HG03280 (cell line): ENCODE results near the gene SFI1.

Source experiments
- ATAC-seq: cut with Tn5 transposase; IDR thresholded peaks from one replicate; pipeline ENCODE4 v1.9.1; 2021; ENCODE audit warnings: mild to moderate bottlenecking, moderate library complexity; ENCODE audit not compliant: unreplicated experiment

SFI1 gene

DNA sequence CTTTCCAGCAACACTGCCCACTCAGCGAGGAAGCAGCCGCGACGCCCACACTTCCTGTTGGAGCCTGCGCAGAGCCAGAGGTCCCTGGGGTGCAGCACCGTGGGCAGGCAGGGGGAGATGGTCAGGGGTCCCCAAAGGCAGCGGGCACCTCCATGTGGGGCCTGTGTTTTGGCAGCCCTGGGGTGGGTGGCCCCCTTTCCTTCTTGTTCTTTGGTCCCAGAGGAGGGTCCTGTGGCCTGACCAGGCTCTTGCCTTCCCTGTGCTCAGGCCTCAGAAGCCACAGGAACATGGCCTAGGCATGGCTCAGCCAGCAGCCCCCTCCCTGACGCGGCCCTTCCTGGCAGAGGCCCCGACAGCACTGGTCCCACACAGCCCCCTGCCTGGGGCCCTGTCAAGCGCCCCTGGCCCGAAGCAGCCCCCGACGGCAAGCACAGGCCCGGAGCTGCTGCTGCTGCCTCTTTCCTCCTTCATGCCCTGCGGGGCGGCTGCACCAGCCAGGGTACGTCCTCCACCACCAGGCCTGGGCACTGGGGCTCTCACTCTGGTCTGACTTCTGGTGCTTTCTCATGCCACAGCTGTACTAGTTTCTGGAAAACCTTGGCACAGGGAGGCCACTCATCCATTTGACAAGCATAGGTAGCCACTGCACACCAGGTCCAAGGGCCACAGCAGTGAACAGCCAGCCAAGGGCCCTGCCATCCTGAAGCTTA lies 118.6 kb downstream of the SFI1 start:
- ATAC-seq, result no peak

DNA sequence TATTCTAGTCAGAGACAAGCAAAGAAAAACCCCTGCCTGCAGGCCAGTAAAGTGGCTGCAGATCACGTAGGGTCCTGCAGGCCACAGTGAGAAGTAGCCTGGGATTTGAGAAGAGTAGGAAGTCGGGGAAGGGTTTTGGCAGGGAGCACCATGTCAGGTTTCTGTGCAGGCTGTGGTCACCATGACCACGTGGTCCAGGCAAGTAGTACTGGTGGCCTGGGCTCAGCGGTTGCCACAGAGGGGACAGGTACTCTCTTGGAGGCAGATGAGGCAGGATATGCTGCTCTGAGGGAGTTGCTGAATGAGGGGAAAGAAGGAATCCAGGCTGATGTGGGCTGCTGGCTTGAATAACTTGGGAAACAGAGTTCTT lies 119.1 kb downstream of the SFI1 start:
- ATAC-seq, result no peak

DNA sequence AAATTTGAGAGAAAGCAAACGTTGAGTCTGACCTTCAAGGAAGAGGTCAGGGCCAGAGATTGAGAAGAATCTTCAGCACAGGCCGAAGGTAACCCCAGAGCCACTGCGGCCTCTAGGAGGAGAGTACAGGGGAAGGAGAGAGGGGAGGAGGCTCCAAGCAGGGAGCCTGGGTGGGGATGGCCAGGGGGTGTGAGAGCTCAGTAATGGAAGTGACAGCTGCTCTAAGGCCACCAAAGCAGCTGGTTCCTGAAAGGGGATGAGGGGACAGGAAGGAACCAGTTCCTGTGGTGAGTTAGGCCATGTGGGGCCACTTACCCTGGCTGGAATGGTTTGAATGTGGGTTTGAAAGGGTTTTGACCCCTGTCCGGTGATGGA lies 119.6 kb downstream of the SFI1 start:
- ATAC-seq, result no peak

DNA sequence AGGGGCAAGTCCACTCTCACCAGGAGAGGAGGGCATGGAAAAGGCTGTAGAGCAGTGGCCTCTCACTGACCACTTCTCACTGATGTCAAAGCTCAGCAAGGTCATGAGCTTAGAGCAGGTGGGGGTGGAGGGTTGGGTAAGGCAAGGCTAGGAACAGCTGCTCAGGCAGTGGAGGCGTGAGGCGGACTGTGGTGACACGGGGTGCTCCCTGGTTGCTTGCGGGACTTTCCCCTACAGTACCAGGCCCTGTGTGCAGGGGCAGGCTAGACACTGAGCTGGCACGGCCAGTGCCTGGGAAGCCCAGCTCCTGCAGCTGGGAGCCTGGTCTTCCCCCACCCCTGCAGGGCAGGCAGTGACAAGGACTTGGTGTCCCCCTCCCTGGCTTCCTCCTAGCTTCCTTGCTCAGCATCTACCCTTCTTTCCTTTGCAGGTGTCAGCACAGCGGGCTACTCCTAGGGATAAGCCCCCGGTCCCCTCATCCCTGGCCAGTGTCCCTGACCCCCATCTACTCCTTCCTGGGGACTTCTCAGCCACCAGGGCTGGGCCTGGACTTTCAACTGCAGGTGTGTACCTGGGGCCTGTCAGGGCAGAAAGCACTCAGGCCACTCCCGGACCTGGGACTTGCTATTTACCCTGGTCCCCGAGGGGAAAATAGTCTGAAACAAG lies 120.1 kb downstream of the SFI1 start:
- no peak for ATAC-seq

DNA sequence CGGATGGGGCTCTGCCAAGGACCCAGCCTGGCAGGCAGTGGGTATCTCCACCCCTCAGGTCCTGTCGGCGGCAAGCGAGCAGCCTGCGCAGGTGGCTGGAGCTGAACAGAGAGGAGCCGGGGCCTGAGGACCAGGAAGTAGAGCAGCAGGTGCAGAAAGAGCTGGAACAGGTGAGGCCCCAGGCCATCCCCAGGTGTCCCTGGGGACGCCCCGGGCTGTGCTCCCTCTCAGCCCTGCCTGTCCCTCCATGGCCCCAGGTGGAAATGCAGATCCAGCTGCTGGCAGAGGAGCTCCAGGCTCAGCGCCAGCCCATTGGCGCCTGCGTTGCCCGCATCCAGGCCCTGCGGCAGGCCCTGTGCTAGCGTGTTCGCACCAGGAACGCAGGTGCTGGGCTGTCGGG lies 121.7 kb downstream of the SFI1 start:
- ATAC-seq, result no peak

DNA sequence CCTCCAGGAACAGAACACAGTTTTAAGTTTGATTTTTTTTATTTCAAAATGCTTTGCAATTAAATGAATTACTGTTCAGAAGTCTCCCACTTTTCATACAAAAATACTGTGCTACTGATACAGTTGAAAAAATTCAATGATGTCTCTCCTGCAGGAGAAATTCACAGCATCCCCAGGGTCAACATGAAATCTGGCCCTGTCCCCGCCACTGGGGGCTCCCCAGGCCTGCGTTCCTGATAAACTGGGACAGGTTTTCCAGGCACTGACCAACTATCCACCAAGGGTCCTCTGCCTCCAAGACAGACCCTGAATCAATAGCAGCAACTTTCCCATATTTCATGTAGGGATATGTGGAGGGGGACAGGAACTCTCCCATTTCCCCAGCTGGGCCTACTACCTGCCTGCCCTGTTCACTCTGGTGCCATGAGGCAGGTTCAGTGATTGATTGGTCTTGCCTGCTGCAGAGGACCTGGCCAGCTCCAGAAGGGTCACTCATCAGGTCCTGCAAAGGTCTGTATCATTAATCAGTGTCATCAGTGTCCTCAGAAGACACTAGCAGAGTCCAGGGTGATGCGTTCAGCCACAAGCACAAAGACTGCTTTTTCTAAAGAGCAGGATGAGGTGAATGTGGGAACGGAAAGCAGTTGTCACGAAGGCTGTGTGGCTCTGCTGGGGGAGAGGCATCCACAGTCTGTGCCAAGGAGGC lies 122.3 kb downstream of the SFI1 start:
- no peak for ATAC-seq

DNA sequence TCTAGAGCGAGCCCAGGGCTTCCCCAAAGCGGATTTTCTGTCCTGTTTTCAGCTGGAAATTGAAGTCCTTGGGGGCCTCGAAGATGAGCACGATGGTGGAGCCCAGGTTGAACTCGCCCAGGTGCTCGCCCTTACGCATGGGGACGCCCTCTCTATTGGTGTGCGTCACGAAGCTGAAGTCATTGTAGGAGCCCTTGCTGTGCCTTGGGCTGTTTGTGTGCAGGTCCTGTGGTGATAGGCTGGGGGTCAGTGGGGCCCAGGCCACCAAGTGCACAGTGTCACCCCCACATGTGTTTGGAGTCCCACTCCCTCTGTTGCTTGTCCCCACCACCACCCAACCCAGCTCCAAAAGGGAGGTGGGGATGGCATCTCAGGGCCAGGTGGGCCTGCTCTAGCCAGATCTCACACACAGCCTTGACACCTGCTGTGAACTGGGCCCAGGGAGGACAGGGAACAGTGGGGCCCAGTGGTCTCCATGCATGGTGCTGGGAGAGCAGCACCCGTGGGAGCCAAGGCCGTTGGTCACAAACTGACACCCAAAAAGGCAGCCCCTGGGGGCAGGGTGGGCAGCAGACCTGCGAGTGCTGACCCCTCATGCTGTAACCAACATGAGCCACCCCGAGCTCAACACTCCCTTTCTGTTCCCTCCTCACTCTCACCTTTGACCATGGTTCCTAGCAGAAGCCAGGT lies 123.4 kb downstream of the SFI1 start:
- no peak for ATAC-seq

DNA sequence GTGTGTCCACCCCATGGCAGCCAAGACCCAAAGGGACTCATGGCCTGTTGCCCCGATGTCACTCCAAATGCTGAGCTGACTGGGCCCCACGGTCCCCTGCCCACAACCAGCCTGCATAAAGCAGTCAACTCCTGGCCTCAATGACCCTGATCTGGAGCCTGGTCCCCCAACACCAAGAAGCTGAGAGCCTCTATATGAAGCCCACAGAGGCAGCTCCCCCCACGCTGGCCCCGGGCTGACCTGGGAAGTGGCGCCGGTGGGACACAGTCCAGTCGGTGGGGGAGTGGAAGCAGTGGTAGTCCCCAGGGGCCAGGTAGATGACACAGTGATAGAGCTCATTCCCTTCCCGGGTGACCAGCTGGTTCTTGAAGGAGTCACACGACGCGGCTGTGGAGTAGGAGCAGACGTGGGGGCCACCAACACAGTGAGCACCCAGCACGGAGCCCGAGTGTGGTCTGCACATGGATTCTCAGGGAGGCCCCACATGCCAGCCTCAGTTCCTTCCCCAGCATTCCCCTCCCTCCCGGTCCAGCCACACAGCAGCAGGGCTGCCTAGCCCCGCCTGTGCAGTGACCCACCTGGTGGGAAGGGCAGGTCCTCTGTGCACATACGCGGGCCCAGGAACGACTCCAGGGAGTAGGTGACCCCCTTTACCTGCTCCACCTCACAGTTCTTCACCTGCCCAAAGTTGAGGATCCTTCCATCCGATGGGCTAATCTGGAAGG lies 124.6 kb downstream of the SFI1 start:
- ATAC-seq, result no peak

DNA sequence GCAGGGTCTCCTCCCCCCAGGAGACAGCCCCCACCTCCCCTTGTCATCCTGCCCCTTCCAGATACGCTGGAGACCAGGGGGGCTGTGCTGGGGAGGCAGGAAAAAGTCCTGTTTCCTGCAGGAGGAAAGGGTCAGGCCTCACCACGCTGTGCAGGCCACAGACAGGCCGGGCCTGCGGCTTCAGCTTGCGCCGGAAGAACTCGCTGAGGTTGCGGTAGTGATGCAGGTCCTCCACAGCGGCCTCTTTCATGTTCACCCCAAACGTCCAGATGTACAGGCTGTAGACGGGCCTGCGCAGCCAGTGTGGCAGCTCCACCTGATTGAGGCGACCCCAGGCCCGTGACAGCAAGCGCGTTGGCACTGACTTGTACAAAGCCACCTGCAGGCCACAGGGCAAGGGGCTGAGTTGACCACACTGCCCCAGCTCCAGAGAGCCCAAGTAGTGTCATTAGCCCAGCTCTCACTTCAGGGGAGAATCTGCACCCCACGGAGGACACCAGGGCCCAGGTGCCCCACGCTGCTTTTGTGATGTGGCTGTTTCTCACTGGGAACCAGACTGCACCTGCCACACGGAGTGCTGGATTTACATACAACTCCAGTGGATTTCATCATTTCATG lies 125.3 kb downstream of the SFI1 start:
- no peak for ATAC-seq

DNA sequence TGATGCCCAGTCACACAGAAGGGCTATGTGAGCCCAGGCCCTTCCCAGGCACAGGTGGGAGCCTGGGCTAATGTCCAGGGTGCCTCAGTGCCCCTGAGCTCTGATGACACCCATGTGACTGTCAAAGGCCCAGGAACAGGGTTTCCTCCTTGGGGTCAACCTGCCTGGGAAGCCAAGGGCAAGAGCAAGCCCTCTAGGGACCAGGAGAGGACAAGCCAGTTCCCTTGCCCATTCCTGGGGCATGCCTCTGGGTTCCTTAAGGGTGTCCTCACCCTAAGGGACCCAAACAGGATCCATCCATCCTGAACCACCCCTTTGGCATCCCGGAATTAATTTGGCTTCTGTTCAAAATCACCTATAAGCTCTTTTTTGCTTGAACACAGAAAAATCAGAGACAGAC lies 126.6 kb downstream of the SFI1 start:
- ATAC-seq, result no peak

DNA sequence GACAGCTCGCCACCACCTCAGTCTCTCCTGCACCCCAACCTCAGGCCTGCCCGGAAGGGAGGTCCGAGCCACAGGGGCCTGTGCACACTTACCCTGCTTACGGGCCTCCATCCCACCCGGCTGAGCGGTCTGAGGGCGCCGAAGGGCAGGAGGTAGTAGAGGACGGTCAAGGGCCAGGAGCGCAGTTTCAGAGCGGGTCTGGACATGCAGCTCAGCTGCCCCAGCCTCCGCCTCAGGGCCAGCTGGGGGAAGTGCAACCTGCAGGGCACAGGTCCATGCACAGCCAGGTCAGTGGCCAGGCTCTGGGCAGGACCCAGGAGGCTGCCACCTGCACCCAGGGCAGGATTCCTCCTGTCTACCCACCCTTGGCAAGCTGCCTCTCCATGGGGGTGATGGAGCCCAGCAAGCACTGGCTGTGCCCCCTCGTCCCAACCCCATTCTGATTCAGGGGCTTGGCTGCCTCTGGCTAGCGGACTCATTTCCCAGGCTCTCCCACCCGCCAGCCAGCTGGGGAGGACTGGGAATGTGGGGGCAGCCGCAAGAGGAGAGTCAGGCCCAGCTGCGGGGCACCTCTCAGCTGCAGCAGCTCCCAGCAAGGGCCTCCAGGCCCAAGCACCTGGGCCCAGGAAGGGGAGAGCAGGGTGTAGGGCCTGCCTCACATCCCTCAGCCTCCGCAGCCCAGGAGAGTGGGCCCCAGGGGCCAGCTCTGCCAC lies 127.4 kb downstream of the SFI1 start:
- ATAC-seq, result no peak

DNA sequence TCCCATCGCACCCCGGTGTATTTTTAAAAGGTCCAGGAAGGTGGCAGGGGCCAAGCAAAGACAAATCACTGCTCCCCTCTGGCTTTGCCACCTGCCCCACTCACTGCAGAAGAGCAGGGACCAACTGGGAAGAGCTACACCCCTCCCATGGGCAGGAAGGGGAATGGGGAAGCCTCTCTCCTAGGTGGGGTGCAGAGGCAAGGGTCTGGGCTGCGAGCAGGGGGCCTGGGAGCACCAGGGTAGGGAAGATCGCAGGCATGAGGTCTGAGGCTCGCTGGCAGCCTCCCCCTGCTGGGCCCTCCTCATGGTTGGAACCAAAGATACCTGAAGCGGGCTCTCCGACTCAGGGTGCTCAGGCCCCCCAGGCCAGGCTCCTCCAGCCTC lies 128.9 kb downstream of the SFI1 start:
- no peak for ATAC-seq

DNA sequence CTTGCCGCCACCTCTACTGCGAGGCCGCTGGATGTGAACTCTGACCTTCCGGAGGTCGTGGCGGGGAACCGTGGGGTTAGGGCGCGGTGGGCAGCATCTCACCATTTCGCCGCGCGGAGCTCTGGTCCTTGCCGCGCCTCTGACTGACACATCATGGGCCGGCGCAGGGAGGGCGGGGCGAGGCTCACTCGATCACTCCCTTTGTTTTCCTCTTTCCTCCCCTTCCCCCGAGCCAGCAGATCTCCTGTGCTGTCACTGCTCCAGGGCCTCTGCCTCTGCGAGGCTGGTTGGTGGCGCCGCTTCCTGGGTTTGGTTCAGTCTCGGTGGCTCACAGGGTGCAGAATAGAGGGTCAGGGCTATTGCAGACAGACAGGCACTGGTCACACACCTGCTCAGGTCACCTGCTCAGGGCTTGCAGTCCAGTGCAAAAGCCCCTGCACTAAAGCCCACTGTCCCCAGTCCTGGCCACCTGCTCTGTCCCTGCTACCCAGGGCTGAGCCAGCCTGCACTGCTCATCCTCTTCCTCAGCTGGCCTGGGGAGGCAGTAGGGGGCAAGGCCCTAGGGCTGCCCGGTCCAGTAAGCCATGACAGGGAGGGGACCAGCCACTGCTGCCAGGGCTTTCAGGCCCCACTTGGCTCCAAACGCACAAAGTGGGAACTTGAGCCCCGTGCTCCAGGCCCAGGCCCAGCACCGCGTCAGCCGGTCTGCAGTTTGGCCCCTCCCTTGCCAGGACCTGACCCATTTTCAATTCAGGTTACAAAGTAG lies 129.5 kb downstream of the SFI1 start:
- ATAC-seq, result no peak

DNA sequence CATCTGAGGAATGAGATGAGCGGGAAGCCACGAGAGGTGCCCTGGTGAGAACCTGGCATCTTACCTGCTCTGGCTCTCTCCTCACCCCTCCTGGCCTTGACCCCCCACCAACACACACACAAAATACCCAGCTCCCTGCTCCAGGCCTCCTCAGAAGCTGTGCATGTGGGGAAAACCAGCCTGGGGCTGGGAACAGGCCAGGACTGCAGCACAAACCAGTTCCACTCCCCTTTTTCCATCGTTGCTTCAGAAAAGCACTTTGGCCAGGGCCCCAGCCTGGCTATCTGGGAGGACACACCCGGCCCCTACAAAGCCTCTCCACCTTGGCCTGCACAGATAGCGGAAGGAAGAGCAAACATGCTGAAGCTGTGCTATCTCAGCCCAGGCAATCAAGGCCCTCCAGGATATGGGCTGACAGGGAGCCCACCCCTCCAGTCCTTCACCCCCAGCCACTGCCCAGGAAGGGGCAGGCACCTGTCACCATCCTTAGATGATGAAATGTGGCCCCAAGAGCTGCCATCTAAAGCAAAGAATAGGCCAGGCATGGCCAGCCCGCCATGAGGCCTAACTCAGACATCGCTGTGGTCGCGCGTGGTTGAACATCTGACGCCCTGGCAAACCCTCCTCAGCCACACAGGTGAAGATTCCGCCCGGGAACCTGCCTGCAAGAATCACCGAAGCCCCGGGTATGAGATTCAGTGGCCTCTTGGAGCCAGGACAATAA lies 130.3 kb downstream of the SFI1 start:
- no peak for ATAC-seq

DNA sequence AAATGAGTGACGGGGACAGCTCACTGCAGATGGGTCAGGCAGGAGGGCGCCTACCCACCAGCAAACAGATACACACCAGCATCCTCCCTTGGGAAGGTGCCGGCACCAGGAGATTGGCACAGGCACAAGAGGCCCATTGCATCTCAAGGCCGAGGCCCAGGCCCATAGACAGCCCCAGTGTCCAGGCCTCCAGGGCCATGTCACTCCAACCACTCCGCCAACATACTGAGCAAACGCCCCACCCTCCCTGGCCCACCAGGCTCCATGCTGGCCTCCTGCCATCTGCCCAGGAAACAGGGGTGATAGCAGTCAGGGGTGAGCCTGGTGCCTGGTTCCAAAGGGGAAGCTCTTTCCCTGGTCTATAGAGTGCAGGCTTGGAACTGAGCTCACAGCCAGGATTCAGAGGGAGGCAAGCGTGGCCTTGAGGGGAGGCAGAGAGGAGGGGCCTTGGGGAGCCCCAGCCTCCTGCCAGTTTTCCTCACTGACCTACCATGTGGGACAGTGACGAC lies 130.9 kb downstream of the SFI1 start:
- ATAC-seq, result no peak

DNA sequence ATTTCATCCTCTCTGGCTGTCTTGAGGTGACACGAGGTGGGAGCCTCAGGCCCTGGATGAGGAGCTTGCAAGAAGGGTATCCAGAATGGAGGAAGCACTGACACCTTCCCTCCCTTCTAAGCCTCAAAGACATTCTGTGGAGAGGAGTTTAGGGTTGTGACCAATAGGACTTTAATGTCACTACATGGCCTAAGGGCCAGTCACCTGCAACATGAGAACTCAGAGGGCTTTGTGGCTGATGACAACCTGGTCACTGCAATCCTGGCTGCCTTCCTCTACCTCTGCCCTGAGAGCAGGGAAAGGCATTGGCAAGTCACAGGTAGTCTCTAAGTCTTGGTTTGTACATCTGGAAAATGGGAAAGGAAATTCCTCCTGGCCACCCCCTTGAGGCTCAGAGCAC lies 132.0 kb downstream of the SFI1 start:
- ATAC-seq, result no peak

DNA sequence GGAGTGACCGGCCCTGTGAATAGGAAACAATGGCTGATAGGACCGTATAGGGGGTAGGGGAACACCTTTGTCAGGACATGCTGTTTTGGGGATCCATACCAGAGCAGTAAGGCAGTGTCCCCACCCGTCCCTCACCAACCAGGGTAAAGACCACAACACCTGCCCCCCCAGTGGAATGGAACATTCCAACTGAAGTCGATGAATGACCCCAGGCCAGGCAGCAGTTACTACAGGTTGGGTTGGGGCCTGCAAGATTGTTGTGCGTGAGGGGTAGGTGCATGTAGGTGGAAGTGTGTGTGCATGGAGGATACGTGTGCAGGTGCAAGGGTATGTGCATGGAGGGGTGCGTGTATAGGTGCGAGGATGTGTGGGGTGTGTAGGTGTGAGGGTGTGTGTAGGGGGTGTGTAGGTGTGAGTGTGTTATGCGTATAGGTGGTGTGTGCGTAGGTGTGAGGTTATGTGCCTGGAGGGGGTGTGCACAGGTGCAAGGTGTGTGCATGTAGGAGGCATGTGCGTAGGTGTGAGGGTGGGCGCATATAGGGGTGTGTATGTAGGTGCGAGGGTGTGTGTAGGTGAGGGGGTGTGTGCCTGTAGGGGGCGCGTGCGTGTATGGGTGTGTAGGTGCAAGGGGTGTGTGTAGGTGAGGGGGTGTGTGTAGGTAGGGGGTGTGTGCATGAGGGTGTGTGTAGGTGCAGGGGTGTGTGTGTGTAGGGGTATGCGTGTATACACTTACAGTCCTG lies 132.8 kb downstream of the SFI1 start:
- no peak for ATAC-seq

DNA sequence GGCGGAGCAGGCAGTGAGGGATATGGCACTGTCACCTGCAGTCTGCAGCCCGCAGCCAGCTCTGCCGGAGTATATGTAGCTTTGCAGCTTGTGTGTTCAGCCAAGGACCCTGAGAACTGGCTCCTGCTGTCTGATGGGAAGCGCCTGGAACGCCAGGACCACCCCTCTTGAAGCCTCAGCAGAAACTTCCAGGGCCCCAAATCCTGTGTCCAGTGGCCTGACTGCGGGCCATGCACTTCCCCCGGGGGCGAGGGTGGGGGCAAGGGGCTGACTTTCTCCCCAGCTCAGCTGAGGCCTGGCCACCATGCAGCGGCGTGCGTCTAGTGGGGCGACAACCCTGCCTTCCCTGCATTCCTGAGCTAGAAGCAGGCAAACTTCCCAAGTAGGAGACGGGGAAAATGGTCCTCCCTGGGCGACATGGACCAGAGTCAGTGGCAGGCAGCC lies 133.4 kb downstream of the SFI1 start:
- no peak for ATAC-seq
